ENCODE results near the gene CEP112. TPM values are rescaled to one million over a fixed set of nuclear protein-coding genes. Genes with fewer than 3 reads are reported as not detected.

The CEP112 gene
- total and polyA plus RNA-seq, 2 of the 8 experiments (the other 6 are each of a cell fraction or from before 2014, with no cell fraction given): 0.62 to 3.1 TPM

GRCh38 chr17:65785109-65785508 lies 406.8 kb downstream of the CEP112 start:
- no peak overlapping the region for H3K14ac ChIP-seq (ENCODE audit: insufficient read length)
- H3K4ac ChIP-seq (replicated peaks; ENCODE audit: insufficient read length, low read depth, low read length): no peak overlapping the region
- H3K79me1 ChIP-seq (ENCODE audit: low read depth, low read length): no peaks in the 10 kb centered on the region
- no peak overlapping the region for H2BK15ac ChIP-seq (ENCODE audit: low read length)
- H4K20me1 ChIP-seq (replicated peaks in 1 of 2; ENCODE audit: control insufficient read depth in 1 of 2, insufficient read depth in 2 of 2, low read length in 2 of 2): no peaks in the 10 kb centered on the region
- no peak overlapping the region for H2AK5ac ChIP-seq (ENCODE audit: low read depth, low read length)
- no peaks in the 10 kb centered on the region for H3K27me3 ChIP-seq (replicated peaks in 1 of 4; ENCODE audit: control insufficient read depth in 3 of 4, extremely low read depth in 1 of 4, insufficient read depth in 3 of 4, low read length in 3 of 4)
- no peak overlapping the region for H2BK20ac ChIP-seq (ENCODE audit: low read length)
- H3K4me1 ChIP-seq (replicated peaks in 1 of 4; ENCODE audit: control insufficient read depth in 3 of 4, insufficient read depth in 4 of 4, low read length in 3 of 4): peaks cover 0 to 4% (median under 1%) of the 10 kb centered on the region in 4 experiments; a peak in 1 of 7 replicates
- no peak overlapping the region for H3K56ac ChIP-seq (replicated peaks; ENCODE audit: insufficient read length, low read depth, low read length)
- H4K8ac ChIP-seq (ENCODE audit: extremely low read depth, insufficient read depth, low read length): no peak overlapping the region
- ChIA-PET POLR2A (ENCODE audit: partially characterized antibody) (no interaction called here), CTCF (ENCODE audit: partially characterized antibody) (interaction anchor here (0.6 to 8.4 kb wide), 2 partner anchors 11 to 125 kb away, joined by 4 to 67 read pairs; no protein-coding TSS in a partner anchor)
- WGBS, 2 experiments (ENCODE audit: extremely low coverage in 1 of 2, insufficient coverage in 1 of 2, insufficient read length in 1 of 2, insufficient replicate concordance in 2 of 2, low coverage in 1 of 2, low lambda C conversion rate in 2 of 2, missing lambda C conversion rate in 1 of 2): 86% methylated on average over 1 of the region's 1 CpG; no CpG with 5 or more reads in 1 of the 2 experiments
- no peaks in the 10 kb centered on the region for H3K79me2 ChIP-seq (ENCODE audit: control insufficient read depth in 1 of 2, insufficient read depth in 2 of 2, low read length in 2 of 2)
- no peak overlapping the region for H3K23ac ChIP-seq (ENCODE audit: insufficient read length)
- H4K5ac ChIP-seq (ENCODE audit: insufficient read length, low read depth, low read length): no peak overlapping the region
- no peak overlapping the region for H2BK120ac ChIP-seq (replicated peaks; ENCODE audit: low read depth, low read length)
- no peak overlapping the region for H2BK5ac ChIP-seq (ENCODE audit: low read depth, low read length)
- no peak overlapping the region for H3K4me3 ChIP-seq (ENCODE audit: extremely low read depth in 1 of 4, insufficient read depth in 2 of 4, low read depth in 3 of 4, low read length in 4 of 4)
- H3K18ac ChIP-seq (ENCODE audit: extremely low read depth, low read length): no peak overlapping the region
- no peak overlapping the region for H4K91ac ChIP-seq (replicated peaks; ENCODE audit: insufficient read length, low read length)
- DNase-seq (ENCODE audit: low read depth in 1 of 2, low spot score in 2 of 2) (no peak), FAIRE-seq (no peak)
- no peak overlapping the region for H2BK12ac ChIP-seq (ENCODE audit: low read depth, low read length)
- H3K23me2 ChIP-seq (ENCODE audit: low read depth, low read length): no peaks in the 10 kb centered on the region
- H2AFZ ChIP-seq (ENCODE audit: low read length): no peak overlapping the region
- no peaks in the 10 kb centered on the region for H3K36me3 ChIP-seq (ENCODE audit: control insufficient read depth in 2 of 4, insufficient read depth in 4 of 4, low read length in 3 of 4)
- H3K9me3 ChIP-seq (ENCODE audit: insufficient read depth in 2 of 2, low read depth in 1 of 2, low read length in 1 of 2): peaks cover 0 to 3% of the 10 kb centered on the region in 2 experiments; a peak in 1 of 4 replicates
- H3K27ac ChIP-seq (ENCODE audit: low read depth, low read length): no peak overlapping the region
- H3K9ac ChIP-seq (replicated peaks in 1 of 4; ENCODE audit: extremely low read depth in 1 of 4, low read depth in 3 of 4, low read length in 3 of 4): no peak overlapping the region
- no peak overlapping the region for H3K4me2 ChIP-seq (ENCODE audit: insufficient read depth in 1 of 2, low read depth in 2 of 2, low read length in 2 of 2)

All from H1 (cell line).